GM12892 (cell line): ENCODE data around the gene TMEM217. TPM values are rescaled to one million over a fixed set of nuclear protein-coding genes. Genes with fewer than 3 reads are reported as not detected.
"Not testable (repeated sequence)": the region's sequence is repeated elsewhere in the genome, so short reads cannot be mapped to it uniquely, and the experiment has no call there.

Experiments used
- DNase-seq: peaks from one replicate; pipeline ENCODE4 v3.0.0; 2011; ENCODE audit not compliant: insufficient read length
- FAIRE-seq: peaks from 2 replicates; lab custom pipeline; 2011; peaks lifted over from hg19 to GRCh38; lab: Jason Lieb, UNC
- POLR2A ChIP-seq: IDR thresholded peaks from 2 replicates; pipeline ENCODE4 v1.6.1; 2011; ENCODE audit warnings: low read depth, low read length, control low read depth
- POLR2AphosphoS5 ChIP-seq: IDR thresholded peaks from 2 replicates; pipeline ENCODE4 v1.6.1; 2011; ENCODE audit warnings: low read depth, low read length, control low read depth
- TAF1 ChIP-seq: IDR thresholded peaks from 2 replicates; pipeline ENCODE4 v1.6.1; 2011; ENCODE audit warnings: low read depth, mild to moderate bottlenecking, control low read depth, low read length, borderline replicate concordance
- polyA plus RNA-seq: library from polyadenylated mRNA; unstranded; fragments of >200 nt; gene quantifications from one replicate; pipeline ENCODE4 v1.2.1, GENCODE V29; 2012; ENCODE audit warnings: missing spikeins, inconsistent platforms; ENCODE audit not compliant: missing spikeins

The TMEM217 gene
- polyA plus RNA-seq = 1.4 TPM

- TF ChIP-seq TAF1 (peak; percentile 52), POLR2AphosphoS5 (peak; percentile 83), POLR2A (peak; percentile 83)
- peak; percentile 99 for FAIRE-seq
- peak; percentile 97 for DNase-seq
Observed at GRCh38 chr6:37257634-37258404, at the start of gene TMEM217, which contains the start of gene TBC1D22B. Gene TMEM217 (minus strand): TSS chr6:37258144. CDS start chr6:37219030, 39,114 bp downstream. Gene TBC1D22B (plus strand): TSS chr6:37257772. CDS start chr6:37257918, 146 bp downstream.

DNA sequence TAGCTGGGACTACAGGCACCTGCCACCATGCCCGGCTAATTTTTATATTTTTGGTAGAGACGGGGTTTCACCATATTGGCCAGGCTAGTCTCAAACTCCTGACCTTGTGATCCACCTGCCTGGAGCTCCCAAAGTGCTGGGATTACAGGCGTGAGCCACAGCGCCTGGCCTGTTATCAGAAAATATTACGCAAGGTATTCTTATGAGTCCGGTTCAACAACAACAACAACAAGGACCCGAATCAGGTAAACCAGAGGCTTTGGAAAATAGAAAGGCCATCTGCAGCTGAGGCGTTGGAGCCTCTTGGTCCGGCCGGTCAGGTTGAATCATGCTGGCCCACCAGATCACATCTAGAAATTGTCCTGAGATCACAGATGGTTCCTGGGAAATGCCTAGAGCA, 49.5 kb upstream of the TMEM217 start:
- not testable (repeated sequence) for FAIRE-seq, DNase-seq

GRCh38 chr6:37306624-37307222, 48.8 kb upstream of the TMEM217 start:
- TF ChIP-seq POLR2AphosphoS5 = no peak
- no peak for TF ChIP-seq POLR2A
- no peak for TF ChIP-seq TAF1
- FAIRE-seq (no peak), DNase-seq (no peak)

DNA sequence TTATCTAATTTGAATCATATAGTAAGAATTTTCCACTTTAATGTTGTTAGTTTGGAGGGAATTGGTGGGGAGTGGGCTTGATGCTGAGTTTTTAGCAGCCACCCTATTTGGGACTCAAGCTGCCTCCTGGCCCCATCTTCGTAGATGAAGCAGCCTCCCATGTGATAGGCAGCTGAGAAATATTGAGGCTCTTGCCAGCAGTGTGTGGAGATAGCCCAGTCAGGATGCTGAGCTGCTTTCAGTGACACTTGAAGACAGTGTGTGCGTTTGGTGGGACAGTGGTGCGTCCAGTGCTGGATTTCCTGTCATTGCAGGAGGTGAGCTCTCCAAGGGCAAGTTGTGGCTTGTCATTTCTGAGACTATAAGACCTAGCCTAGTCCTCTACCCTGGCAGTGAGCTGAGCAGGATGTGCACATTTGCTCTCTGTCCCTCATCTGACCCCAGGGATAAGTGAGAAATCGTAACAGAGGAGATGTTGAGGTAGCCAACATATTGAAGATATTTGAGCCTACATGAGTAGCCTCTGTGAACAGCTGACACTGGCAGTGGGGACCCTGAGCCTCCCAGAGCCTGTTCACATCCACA, 48.0 kb upstream of the TMEM217 start:
- TF ChIP-seq TAF1 (no peak), POLR2AphosphoS5 (no peak)
- no peak for FAIRE-seq
- no peak for DNase-seq

DNA sequence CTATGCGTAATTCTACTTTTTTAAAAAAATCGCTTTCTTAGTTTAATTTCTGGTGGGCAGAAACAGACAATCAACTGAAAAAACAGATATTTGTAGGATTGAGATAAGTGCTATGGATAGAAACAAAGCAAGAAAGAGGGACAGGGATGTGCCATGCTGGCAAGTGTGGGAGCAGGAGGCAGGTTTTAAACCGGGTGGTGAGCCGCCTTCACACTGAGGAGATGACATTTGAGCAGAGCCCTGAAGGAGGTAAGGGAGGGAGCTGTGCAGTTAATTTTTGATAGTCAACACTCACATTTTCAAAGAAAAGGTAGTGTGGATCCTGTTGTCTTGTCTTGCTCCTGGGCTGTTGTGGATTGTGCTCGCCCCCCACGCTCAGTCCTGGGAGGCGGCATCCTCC, 46.8 kb upstream of the TMEM217 start:
- TF ChIP-seq POLR2A (no peak), POLR2AphosphoS5 (no peak), TAF1 (no peak)
- DNase-seq = no peak
- no peak for FAIRE-seq

DNA sequence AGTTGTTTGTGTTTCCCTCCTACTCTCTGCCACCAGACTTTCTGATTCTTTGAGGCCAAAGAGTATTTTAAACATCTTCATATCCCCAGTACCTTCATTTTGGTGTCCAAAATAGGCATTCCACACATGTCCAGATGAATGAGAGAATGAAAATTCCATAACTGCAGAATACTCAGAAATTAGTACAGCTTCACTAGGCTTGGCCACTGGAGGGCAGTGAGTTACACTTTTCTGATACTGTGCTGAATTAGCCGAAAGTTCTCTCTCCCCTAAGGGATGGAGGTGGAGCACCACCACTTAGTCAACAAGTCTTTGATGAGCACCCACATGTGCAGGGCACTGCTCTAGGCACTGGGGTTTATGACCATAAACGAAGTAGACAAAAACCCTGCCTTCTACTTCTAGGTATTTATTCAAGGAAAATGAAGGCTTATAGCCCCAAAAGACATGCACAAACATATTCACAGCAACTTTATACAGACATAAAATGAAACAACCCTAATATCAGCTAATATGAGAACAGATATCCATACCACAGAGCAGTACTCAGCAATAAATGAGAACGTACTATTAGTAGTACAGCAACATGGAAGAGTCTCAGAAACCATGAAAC, 46.1 kb upstream of the TMEM217 start:
- FAIRE-seq (peak; percentile 33), DNase-seq (no peak)
- TF ChIP-seq POLR2AphosphoS5 = no peak
- no peak for TF ChIP-seq POLR2A
- TF ChIP-seq TAF1 = no peak

GRCh38 chr6:37303091-37303660, 45.2 kb upstream of the TMEM217 start:
- DNase-seq = no peak
- FAIRE-seq = no peak
- no peak for TF ChIP-seq POLR2AphosphoS5
- no peak for TF ChIP-seq POLR2A
- no peak for TF ChIP-seq TAF1

DNA sequence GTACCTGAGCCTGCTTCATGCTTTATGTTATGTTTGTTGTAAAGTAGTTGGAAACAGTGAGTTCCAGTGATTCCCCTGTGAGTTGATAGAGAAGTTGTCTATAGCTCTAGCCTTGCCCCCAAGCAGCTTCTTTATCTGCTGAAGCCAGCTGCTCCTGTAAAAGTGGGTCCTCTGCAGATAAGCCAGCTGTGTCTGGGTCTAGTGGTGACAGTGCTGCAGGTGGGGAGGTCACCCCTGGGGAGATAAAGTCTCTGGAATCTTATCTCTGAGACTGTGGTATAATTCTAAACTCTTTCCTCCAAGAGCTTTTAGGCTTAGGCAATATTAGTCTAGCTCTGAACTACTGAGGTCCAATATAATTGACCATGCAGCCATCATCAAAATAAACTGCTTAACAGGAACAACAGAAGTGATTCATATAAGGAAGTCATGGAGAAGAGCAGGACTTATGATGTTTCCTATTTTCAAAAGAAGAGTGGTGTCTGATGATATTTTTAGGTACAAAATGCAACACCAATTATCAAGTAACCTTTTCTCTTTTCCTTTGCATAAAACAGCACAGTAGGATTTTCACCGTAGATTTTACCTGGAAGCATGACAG, 44.2 kb upstream of the TMEM217 start:
- no peak for DNase-seq
- FAIRE-seq = no peak

DNA sequence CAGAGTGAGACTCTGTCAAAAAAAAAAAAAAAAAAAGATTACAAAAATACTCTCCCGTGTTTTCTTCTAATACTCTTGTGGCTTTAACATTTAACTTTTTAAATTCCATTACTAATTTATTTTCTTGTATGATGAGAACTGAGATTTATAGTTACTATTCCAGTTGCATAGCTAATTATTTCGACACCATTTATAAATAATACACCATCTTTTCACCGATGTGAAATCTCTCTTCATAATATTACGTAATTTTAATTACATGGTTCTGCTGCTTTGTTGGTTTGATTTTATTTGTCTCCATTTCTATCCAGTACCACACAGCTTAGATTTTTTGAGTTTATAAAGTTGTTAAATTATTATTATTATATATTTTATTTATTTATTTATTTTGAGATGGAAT, 42.0 kb upstream of the TMEM217 start:
- DNase-seq (no peak), FAIRE-seq (no peak)
- TF ChIP-seq POLR2A = no peak

More for the DNA sequence above, 44.2 kb upstream of the TMEM217 start:
- TF ChIP-seq TAF1 (no peak), POLR2AphosphoS5 (no peak)

DNA sequence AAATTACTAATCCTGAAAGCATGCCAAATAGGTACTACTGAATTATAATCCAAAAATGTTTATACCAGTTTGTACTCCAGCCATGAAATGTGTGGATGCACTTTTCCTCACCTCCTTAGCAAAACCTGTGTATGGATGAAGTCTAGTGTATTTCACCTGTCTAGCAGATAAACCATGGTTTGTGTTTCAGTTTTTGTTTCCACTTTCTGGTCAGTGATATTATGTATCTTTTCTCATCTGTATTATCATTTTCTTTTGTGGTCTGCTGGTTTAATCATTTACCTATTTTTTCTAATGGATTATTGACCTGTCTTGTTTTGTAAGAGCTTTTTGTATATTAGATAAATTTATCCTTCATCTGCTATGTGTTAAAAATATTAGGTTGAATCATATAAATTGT, 41.0 kb upstream of the TMEM217 start:
- DNase-seq (no peak), FAIRE-seq (no peak)
- TF ChIP-seq POLR2A (no peak), TAF1 (no peak), POLR2AphosphoS5 (no peak)

GRCh38 chr6:37297637-37298036, 39.7 kb upstream of the TMEM217 start:
- FAIRE-seq, DNase-seq: not testable (repeated sequence)
